Measurements from ENCODE around the gene SEC16A. TPM values are rescaled to one million over a fixed set of nuclear protein-coding genes. Genes with fewer than 3 reads are reported as not detected.

SEC16A gene
- total and polyA plus RNA-seq, 2 donors (not counting 3 experiments of a cell fraction or from before 2014, with no cell fraction given): 34.5 to 80.6 TPM

- TF ChIP-seq MAX (IDR thresholded peaks at IDR 0.05; ENCODE audit: insufficient read depth, insufficient read length) (no peak), POLR2A (IDR thresholded peaks at IDR 0.05; ENCODE audit: low read depth, low read length) (no peak), CTCF (IDR thresholded peaks at IDR 0.05; ENCODE audit: extremely low read depth in 1 of 2, insufficient read depth in 1 of 2, low read depth in 1 of 2, low read length in 2 of 2) (no peak)
- Histone ChIP-seq H3K4me1 (ENCODE audit: control insufficient read depth, extremely low read depth, insufficient read depth, low read length) (no peaks in the 10 kb centered on the region), H3K27ac (ENCODE audit: insufficient read depth, low read depth, low read length) (no peak overlapping the region), H3K27me3 (ENCODE audit: control insufficient read depth in 2 of 2, insufficient read depth in 2 of 2, low read length in 2 of 2) (no peaks in the 10 kb centered on the region), H4K20me1 (replicated peaks; ENCODE audit: control insufficient read depth, extremely low read depth, insufficient read depth, low read length) (no peaks in the 10 kb centered on the region), H3K9me3 (replicated peaks; ENCODE audit: control insufficient read depth, insufficient read depth, low read length) (no peaks in the 10 kb centered on the region), H3K4me3 (replicated peaks in 1 of 3; ENCODE audit: insufficient read depth in 1 of 3, low read depth in 1 of 3, low read length in 3 of 3) (no peak overlapping the region), H2AFZ (ENCODE audit: low read depth, low read length) (no peak overlapping the region), H3K9ac (replicated peaks; ENCODE audit: extremely low read depth, insufficient read depth, low read length) (no peak overlapping the region), H3K36me3 (ENCODE audit: control insufficient read depth in 2 of 2, extremely low read depth in 1 of 2, insufficient read depth in 2 of 2, low read length in 2 of 2) (peaks cover 22 to 49% of the 10 kb centered on the region in 2 experiments), H3K4me2 (ENCODE audit: insufficient read depth, low read length) (no peak overlapping the region), H3K79me2 (ENCODE audit: control insufficient read depth, insufficient read depth, low read length) (no peaks in the 10 kb centered on the region), H3K9me1 (replicated peaks; ENCODE audit: control insufficient read depth, extremely low read depth, insufficient read depth, low read length) (no peaks in the 10 kb centered on the region)
- POLR2A ChIA-PET: no interaction called here
- no TSS peak for BruUV-seq (replicated peaks)
- DNase-seq (ENCODE audit: low read depth, low spot score) (no peak), FAIRE-seq (no peak)
- intact Hi-C loops (cut with micrococcal nuclease) (no loop called here), dilution Hi-C loops (cut with MboI; ENCODE audit: extremely low pct_ligation_motif_present, low sequenced_read_pairs) (no loop called here)
- CTCF ChIA-PET: no interaction called here
Observed at GRCh38 chr9:136421791-136422190, 61.0 kb downstream of the SEC16A start.

- Histone ChIP-seq H3K4me1 (ENCODE audit: control insufficient read depth, extremely low read depth, insufficient read depth, low read length) (no peaks in the 10 kb centered on the region), H3K4me2 (ENCODE audit: insufficient read depth, low read length) (no peak overlapping the region), H3K36me3 (ENCODE audit: control insufficient read depth in 2 of 2, extremely low read depth in 1 of 2, insufficient read depth in 2 of 2, low read length in 2 of 2) (peaks cover 27 to 67% of the 10 kb centered on the region in 2 experiments), H4K20me1 (replicated peaks; ENCODE audit: control insufficient read depth, extremely low read depth, insufficient read depth, low read length) (no peaks in the 10 kb centered on the region), H3K9me1 (replicated peaks; ENCODE audit: control insufficient read depth, extremely low read depth, insufficient read depth, low read length) (no peaks in the 10 kb centered on the region), H2AFZ (ENCODE audit: low read depth, low read length) (no peak overlapping the region), H3K79me2 (ENCODE audit: control insufficient read depth, insufficient read depth, low read length) (peaks cover 2% of the 10 kb centered on the region), H3K4me3 (replicated peaks in 1 of 3; ENCODE audit: insufficient read depth in 1 of 3, low read depth in 1 of 3, low read length in 3 of 3) (no peak overlapping the region), H3K27ac (ENCODE audit: insufficient read depth, low read depth, low read length) (no peak overlapping the region), H3K9me3 (replicated peaks; ENCODE audit: control insufficient read depth, insufficient read depth, low read length) (no peaks in the 10 kb centered on the region), H3K9ac (replicated peaks; ENCODE audit: extremely low read depth, insufficient read depth, low read length) (no peak overlapping the region), H3K27me3 (ENCODE audit: control insufficient read depth in 2 of 2, insufficient read depth in 2 of 2, low read length in 2 of 2) (no peaks in the 10 kb centered on the region)
- ChIA-PET POLR2A (no interaction called here), CTCF (interaction anchor here (1.4 kb wide), 1 partner anchor 9 kb away, joined by 4 read pairs; the partner anchor contains the start of genes ENTR1 and PMPCA)
- FAIRE-seq (no peak), DNase-seq (ENCODE audit: low read depth, low spot score) (no peak)
- dilution Hi-C loops (cut with MboI; ENCODE audit: extremely low pct_ligation_motif_present, low sequenced_read_pairs): no loop called here
- no TSS peak for BruUV-seq (replicated peaks)
- intact Hi-C loops (cut with micrococcal nuclease): no loop called here
- TF ChIP-seq JUN (IDR thresholded peaks at IDR 0.05; ENCODE audit: borderline replicate concordance, insufficient read depth, insufficient read length, low read depth) (no peak), POLR2A (IDR thresholded peaks at IDR 0.05; ENCODE audit: low read depth, low read length) (no peak), MYC (IDR thresholded peaks at IDR 0.05; ENCODE audit: low read depth, low read length) (no peak), CTCF (IDR thresholded peaks at IDR 0.05; ENCODE audit: extremely low read depth in 1 of 2, insufficient read depth in 1 of 2, low read depth in 1 of 2, low read length in 2 of 2) (no peak), FOS (IDR thresholded peaks at IDR 0.05; ENCODE audit: borderline replicate concordance, insufficient read depth, low read length) (no peak), EZH2 (IDR thresholded peaks at IDR 0.05; ENCODE audit: borderline replicate concordance, low read depth, low read length, severe bottlenecking) (no peak), MAX (IDR thresholded peaks at IDR 0.05; ENCODE audit: insufficient read depth, insufficient read length) (no peak)
Observed at GRCh38 chr9:136419092-136419420, 63.8 kb downstream of the SEC16A start.

All from endothelial cell of umbilical vein (primary cell).